ENCODE results near the gene SAMD7.

The SAMD7 gene

DNA sequence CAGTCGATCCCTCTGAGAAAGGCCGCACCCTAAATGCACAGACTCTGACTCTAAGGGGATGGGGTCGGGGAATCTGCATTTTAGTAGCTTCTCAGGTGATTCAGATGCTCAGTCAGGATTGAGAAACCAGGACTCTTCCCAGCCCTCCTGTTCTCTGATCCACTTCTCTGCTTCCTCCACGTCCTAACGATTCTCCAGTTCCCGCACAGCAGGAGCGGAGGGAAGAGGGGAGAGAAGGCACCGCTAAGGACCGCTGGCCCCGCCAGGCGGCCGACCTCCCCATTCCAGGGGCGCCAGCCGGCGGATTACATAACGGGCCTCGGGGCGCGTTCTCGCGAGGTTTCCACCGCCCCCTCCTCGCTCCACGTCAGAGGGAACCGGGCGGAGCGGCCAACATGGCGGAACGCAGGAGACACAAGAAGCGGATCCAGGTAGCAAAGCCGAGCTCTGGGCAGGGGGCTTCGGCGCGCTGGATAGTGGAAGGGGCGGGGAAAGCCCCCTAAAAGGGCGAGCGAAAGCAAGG, 55.1 kb downstream of the SAMD7 start, which contains the start of gene SEC62:
SEC62 (plus strand) TSS at position 380 of the 523 bp plus-strand sequence; CDS start at position 396, 16 bp downstream.
- peak; percentile 86 to 92 for DNase-seq (ENCODE audit: low read depth in 2 of 2)

DNA sequence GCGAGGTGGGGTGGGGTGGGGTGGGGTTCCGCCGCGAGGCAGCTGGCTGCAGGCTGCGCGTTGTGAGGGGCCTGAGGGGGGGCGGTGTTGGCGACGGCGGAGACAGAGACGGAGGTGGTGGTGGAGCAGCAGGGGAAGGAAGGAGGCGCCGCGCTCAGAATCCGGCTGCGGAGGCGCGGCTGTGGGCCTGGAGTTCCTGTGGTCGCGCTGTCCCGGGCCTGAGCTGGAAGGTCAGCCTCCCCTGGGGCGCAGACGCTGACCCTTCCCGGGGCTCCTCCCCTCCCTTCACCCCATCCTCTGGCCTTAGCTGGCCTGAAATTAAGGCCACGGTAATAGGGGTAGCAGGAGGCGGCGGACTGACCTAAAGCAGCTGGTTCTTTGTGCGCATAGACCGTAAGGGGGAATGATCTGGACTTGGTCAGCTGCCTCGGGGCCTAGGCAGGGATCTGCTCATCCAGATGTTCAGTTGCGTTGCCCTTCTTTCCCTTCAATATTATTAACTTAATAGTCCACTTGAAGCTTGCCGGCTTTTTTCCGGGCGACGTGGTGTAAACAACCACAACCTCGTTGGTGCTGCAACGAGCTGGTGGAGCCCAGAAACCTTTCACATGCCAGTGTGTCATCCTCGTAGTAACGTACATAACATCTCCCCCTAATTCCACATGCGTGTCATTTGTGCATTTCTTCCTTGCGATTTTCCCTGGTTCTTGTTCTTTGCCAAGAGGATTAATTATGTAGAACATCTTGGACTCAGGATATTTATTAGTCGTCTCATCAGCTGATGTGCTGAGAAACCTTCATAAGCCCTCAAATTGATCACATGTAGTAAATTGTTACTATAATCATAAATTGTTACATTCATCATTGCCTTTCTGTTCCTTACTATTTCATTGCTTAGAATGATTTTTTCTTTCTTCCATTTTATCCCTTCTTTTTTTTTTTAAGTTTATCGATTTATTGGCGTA, 55.9 kb downstream of the SAMD7 start:
- peak; percentile 20 to 29 for DNase-seq (ENCODE audit: low read depth in 2 of 2)

GRCh38 chr3:169968224-169968885, 57.0 kb downstream of the SAMD7 start:
- DNase-seq (ENCODE audit: low read depth in 2 of 2), result no peak

DNA sequence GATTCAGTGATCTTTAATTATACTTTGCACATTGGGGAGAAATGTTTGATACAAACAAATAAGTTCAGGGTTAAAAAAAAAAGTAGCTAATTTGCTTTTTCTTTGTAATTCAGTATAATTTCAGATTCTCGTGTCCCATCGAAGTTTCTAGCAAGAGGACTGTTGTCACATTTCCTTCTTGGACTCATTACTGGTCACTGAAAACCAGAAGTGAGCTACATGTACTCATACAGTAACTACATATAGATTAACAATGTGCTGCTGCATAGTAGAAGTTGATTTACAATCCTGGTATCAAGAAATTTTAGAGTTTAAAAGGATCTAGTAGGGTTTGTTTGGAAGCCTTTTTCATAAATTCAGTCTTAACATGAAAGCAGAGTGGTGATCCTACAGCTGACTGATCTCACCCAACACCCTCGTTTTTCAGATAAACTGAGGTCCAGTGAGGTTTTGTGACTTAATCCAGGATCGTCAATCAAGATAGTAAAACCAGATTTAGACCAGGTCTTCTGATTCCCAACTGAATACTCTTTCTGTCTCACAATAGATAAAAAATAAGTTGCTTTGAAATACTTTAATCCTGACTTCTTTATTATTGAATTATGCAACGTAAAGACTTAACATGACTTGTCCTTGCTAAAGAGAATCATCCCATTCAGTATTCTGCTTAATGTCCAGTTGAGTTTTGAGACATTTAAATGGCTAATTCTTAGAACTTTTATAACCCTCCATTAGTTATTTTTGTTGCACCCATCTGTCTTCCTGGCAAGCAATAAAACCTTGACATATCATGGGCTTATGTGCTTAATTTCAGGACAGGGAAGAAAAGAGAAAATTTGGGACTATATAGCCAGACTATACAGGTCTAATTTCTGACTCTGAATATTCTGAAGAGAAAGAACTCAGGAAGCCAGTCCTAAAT, 58.1 kb downstream of the SAMD7 start:
- DNase-seq (ENCODE audit: low read depth in 2 of 2), result no peak

DNA sequence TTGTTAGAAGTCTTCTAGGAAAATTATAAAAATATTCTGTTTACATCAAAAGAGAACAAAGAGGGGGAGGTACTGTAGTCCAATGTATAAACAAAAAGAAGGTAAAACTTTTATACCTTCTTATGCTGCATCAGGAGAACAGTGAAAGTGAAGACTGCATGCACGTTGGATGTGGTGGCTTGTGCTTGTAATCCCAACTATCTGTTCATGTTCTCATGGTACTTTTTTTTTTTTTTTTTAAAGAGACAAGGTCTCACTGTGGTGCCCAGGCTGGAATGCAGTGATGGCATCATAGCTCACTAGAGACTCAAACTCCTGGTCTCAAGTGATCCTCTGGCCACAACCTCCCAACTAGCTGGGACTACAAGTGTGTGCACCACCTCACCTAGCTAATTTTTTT, 59.5 kb downstream of the SAMD7 start:
- no peak for DNase-seq (ENCODE audit: low read depth in 2 of 2)

- no peak for DNase-seq (ENCODE audit: low read depth in 2 of 2)
Measured at GRCh38 chr3:169971522-169971921, 60.1 kb downstream of the SAMD7 start.

- DNase-seq (ENCODE audit: low read depth in 2 of 2), result no peak
Measured at GRCh38 chr3:169980055-169980454, 68.7 kb downstream of the SAMD7 start.

DNA sequence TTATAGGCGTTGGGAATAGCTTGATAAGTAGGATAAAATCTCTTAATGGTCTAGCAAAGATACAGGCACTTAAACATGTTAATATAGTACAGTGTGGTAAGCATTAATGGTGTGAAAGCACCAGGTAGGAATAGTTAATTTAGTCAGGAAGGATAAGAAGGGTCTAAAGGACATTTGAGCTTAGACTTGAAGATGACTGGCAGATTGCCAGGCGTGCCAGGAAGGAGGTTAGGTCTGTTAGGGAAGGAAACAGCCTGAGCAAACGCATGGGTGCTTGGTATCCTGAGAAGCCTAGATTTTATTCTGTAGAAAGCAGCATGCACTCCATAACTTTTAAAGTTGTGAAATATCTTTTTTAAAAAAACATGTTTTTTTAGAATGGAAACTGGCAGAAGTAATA, 72.9 kb downstream of the SAMD7 start:
- no peak for DNase-seq (ENCODE audit: low read depth in 2 of 2)
